GM18873 (cell line): ENCODE data around the gene PTS.
"Not testable (repeated sequence)": the region's sequence is repeated elsewhere in the genome, so short reads cannot be mapped to it uniquely, and the experiment has no call there.

Source experiments
- ATAC-seq: cut with Tn5 transposase; IDR thresholded peaks from one replicate; pipeline ENCODE4 v1.9.1; 2021; ENCODE audit warnings: mild to moderate bottlenecking, moderate library complexity, moderate number of reproducible peaks; ENCODE audit not compliant: unreplicated experiment, low FRiP score

The PTS gene

DNA sequence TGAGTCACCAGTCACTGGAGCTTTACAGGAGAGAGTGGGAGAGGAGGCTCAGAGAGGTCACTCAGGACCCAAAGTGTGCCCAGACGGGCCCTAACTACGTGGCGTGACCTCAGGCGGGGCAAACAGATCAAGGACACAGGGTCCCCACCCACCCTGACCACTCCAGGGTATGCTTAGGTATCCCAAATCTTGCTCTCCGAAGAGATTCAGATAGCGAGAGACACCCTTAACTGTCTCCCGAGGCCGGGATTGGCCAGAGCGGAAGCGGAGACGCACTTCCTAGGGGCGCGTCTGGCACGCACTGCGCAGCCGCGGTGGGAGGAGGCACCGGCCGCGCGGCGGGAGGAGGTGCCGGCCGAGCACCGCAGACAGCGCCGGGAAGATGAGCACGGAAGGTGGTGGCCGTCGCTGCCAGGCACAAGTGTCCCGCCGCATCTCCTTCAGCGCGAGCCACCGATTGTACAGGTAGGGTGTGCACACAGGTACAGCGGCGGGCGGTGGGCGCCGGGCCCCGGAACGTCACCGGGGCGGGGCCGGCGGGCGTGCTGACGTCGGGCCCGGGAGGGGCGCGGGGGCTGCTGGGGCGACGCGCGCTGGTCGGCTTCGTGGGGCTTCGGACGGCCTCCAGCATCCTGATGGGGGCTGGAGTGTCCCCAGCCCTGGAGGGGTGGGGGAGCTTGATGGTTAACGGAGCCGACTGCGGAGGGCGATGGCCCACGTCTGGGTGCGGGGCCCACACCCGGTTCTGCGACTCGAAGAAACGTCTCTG, at the start of gene PTS:
TSS of gene PTS (plus strand) at position 367 of the 769 bp plus-strand sequence. CDS start at position 383, 16 bp downstream.
- peak; percentile 93 for ATAC-seq

DNA sequence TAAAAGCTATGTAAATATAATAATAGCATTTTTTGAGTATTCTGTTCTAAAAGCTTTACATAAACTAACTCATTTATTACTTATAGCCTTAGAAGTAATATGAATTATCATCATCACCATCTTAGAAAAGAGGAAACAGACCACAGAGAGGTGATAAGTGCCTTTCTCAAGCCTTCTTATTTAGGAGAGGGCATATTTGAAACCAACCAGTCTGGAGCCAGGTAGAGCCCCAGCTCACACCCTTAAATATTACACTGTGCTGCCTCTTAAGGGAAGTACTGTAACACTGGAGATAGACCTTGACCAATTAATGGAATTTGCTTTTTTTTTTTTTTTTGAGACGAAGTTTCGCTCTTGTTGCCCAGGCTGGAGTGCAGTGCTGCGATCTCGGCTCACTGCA, 48.6 kb upstream of the PTS start:
- ATAC-seq = no peak

DNA sequence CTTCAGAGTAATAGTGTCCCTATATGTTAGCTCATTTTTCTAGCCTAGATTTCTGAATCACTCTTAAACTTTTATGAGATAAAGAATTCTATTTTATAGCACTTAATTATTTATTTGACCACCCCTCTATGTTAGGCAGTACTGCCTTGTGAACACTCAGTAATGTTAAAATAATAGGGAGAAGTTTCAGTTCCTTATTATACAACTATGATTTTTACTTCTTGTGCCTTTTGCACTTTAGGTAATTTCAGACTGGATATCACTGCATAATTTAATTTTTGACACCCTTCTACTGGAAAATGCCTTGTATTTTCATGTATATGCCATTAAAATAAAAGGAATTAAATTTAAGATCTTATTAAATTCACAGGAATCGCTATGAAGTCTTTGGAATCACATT, 47.8 kb upstream of the PTS start:
- ATAC-seq = no peak

DNA sequence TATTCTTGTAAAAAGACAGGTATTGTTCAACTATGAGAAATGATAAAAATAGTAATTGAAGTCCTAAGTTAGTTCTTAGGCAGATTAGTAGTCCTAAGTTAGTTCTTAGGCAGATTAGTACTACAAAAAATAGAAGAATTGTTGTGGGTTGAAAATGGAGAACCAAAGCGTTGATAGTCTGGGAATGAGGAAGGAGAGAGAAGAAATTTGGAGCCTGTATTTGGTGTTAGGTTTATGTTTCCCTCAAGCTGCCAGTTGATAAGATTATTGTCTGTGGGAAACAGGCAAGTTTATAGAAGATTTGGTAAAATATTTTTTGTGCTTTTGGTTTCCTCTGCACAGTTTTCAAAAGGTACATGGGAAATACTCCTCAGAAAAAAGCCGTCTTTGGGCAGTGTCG, 47.3 kb upstream of the PTS start:
- ATAC-seq = no peak

DNA sequence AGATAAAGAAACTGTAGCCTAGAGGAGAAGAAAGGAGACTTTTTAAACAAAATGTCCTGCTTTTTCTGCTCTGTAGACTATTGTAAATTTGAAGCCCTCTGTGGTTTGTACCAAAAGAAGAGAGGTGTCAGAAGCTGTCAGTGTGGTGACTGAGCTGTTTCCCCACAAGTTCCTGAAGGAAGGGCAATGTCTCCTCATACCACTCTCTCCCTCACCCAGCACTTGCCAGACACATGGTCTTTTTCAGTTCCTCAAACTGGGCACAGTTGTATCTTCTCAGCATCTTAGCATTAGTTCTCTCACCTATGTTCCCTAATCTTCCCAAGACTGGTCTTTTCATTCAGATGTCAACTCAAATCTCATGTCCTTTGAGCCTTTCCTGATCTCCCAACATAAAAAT, 46.6 kb upstream of the PTS start:
- ATAC-seq = peak; percentile 63

DNA sequence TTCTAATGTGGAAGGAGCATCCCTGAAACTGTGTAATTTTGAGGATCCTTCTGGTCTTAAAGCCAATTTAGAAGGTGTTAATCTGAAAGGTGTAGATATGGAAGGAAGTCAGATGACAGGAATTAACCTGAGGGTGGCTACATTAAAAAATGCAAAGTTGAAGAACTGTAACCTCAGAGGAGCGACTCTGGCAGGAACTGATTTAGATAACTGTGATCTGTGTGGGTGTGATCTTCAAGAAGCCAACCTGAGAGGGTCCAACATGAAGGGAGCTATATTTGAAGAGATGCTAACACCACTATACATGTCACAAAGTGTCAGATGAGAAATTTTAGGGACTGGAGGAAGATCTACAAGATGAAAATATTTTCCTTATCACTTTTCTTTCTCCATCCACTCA, 43.4 kb upstream of the PTS start:
- ATAC-seq = no peak

DNA sequence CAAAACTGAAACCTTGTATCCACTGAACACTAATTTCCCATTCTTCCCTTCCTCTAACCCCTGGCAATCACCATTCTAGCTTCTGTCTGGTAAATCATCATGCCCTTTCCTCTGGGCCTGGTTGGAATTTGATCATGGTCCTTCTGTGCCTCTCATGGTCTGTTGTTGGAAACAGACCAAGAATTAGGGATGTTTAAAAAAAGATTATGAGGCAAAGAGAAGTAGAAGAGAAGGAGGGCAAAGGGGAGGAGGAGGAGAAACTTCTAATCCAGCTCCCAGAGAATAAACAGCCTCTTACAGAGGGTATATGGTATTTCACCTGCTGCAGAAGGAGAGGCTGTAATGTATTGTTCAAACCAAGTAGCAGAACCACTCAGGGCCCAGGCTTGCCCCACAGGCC, 40.3 kb upstream of the PTS start:
- no peak for ATAC-seq

DNA sequence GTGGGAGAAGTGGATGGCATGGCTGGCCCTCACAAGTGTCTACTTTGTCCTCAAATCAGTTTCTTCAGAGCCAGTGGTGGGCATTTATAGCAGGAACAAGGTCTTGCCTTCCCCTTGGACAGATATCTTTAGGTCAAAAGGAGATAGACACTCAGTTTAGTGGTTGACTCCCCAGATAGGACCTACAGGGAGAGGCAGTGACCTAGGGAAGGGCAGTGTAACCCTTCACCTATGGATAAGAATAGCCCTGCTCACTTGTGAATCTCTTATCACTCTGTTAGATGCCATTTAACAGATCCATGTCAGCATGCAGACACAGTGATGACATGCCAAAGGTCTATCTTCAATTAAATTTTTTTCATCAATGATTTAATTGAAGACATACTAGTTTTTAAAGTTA, 39.9 kb upstream of the PTS start:
- no peak for ATAC-seq

DNA sequence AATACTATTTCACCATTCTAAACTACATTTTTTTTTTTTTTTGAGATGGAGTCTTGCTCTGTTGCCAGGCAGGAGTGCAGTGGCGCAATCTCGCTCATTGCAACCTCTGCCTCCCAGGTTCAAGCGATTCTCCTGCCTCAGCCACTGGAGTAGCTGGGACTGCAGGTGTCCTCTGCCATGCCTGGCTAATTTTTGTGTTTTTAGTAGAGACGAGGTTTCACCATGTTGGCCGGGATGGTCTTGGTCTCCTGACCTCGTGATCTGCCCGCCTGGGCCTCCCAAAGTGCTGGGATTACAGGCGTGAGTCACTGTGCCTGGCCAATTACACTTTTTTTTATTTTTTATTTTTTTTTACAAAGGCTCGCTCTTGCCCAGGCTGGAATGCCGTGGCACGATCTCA, 31.1 kb upstream of the PTS start:
- not testable (repeated sequence) for ATAC-seq

DNA sequence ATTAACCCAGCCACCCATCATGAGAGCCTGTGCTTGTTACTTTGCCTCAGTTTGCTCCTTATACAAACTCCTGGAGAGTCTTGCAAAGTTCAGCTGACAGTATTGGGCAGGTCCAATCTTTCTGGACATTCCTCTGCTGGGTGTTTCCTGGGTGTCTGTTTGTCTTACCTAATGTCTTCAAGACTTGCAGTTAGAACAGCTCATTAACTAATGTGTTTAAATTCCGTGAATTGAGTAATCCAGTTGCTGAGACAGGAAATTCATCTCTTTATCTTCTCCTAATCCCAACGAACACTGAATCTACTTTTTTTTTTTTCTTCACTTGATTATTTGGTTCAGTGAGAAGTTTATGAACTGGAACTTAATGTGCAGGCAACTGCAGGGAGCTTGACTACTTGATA, 30.3 kb upstream of the PTS start:
- no peak for ATAC-seq

DNA sequence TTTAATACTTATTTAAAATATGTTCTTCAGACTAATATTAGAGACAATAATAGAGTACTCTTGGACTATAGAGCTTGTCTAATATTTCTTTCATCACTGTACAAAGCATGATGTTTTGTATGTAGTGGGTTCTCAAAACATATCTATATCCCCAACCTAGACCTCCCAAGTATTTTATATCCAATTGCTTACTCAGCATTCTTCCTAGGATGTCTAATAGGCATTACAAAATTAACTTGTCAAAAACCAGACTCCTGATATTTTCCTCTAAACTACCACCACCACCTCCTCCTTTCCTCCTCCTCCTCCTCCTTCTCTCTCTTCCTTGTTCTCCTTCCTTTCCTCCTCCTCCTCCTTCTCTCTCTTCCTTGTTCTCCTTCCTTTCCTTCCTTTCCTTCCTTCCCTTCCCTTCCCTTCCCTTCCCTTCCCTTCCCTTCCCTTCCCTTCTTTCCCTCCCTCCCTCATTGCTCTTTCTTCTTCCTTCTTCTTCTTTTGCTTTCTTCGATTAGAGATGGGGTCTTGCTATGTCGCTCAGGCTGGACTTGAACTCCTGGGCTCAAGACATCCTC, 29.6 kb upstream of the PTS start:
- ATAC-seq = no peak

DNA sequence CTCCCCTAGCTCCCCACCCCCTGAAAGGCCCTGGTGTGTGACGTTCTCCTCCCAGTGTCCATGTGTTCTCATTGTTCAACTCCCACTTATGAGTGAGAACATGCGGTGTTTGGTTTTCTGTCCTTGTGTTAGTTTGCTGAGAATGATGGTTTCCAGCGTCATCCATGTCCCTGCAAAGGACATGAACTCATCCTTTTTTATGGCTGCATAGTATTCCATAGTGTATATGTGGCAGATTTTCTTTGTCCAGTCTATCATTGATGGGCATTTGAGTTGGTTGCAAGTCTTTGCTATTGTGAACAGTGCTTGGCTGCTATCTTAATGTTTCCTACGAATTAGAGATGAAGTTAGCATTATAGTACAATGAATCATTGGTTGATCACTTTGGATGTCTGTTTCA, 27.1 kb upstream of the PTS start:
- not testable (repeated sequence) for ATAC-seq

DNA sequence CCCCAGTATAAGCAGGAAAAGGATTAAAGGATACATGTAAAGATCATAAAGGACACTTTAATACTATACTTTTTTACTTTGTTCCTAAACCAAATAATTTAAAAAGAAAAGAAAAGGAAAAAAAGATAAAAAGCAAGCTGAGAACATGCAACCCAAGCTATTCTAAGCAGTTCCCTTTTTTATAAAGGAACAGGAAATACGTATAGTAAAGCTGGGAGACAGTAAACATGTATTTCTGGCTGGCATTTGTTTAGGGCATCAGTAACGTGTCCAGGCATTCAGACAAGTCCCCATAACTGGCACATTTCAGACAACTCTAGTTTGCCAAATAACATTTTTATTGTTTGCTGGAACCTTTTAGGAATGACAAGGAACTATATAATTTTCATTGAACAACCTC, 26.0 kb upstream of the PTS start:
- ATAC-seq = no peak

DNA sequence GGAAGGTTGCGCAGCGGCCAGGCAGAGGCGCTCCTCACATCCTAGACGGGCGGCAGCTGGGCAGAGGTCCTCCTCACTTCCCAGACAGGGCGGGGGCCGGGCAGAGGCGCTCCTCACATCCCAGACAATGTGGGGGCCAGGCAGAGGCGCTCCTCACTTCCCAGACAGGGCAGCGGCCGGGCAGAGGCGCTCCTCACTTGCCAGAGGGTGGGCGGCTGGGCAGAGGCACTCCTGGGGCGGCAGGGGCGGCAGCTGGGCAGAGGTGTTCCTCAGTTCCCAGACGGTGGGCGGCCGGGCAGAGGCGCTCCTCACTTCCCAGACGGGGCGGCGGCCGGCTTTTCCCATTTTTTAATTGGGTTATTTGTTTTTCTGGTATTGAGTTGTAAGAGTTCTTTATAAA, 20.2 kb upstream of the PTS start:
- ATAC-seq = no peak

DNA sequence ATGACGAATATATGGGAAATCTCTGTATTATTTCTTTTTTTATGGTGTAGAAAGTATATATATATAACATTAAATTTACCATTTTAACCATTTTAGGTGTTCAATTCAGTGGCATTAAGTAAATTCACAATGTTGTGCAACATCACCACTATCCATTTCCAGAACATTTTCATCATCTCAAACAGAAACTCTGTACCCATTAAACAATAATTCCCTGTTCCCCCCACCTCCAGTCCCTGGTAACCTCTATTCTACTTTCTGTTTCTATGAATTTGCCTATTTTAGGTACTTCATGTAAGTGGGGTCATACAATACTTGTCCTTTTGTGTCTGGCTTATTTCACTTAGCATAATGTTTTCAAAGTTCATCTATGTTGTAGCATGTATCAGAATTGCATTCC, 15.3 kb upstream of the PTS start:
- ATAC-seq = no peak

DNA sequence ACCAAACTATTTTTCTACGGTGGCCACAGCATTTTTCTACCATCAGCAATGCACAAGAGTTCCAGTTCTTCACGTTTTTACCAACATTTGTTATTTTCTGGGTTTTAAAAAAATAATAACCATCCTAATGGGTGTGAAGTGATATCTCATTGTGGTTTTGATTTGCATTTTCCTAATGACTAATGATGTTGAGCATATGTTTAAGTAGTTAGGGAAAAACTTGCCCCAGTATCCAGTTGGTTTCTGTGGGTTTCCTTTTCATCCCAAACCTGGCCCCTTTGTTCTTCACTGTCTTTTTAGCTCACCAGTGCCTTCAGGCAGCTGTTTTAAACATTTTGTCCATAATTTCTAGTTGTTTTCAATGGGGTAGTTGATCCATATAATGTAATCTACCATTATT, 14.7 kb upstream of the PTS start:
- ATAC-seq = no peak

DNA sequence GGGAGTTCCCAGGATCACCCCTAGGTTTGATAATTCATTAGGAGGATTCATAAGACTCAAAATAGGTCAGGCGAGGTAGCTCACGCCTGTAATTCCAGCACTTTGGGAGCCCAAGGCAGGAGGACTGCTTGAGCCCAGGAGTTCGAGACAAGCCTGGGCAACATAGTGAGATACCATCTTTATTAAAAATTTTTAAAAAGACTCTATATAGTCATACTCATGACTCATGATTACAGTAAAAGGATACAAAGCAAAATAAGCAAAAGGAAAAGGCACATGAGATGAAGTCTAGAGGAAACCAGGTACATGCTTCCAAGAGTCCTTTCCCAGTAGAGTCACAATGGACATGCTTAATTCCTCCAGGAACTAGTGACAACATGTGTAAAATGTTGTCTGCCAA, 13.9 kb upstream of the PTS start:
- no peak for ATAC-seq

DNA sequence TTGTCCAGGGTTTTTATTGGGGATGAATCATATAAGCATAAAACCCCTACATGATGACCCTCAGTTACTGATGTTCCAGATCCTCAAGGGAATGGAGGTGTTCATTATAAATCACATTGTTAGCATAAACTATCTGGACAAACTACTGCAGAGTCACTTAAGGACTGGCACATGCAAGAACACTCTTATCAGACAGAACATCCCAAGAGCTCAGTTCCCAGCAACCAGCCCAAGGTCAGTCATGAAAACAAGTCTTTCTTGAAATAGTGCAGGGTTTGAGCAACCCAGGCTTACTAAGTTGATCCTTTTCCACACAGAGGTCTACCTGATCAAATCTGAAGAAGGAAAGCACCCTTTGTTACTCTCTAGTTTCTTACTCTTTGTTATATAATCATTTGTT, 13.5 kb upstream of the PTS start:
- no peak for ATAC-seq

DNA sequence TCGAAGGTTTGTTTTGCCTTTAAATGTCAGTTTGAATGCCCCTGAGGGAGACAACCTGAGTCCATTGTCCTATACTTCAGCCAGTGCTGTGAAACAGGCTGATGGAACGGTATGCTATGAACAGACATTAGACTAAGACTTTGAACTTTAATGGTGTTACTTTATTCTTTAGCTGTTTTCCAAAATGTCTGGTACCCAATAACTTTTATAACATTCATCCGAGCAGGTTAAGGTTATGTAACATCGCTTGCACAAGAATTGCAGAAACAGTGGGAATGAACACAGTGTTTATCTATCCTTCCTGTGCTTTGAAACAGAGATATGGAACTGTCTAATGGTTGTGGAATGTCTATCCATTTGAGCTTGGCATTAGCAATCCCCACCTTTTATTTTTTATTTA, 12.5 kb upstream of the PTS start:
- ATAC-seq = no peak

DNA sequence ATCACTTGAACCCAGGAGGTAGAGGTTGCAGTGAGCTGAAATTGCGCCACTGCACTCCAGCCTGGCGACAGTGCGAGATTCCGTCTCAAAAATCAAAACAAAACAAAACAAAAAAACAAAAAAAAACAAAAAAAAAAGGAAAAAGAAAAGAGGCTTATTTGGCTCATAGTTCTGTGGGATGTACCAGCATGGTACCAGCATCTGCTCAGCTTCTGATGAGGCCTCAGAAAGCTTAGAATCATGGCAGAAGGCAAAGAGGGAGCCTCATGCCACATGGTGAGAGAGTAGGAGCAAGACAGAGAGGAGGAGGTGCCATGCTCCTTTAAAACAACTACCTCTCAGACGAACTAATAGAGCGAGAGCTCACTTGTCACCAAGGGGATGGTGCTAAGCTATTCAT, 10.6 kb upstream of the PTS start:
- no peak for ATAC-seq

DNA sequence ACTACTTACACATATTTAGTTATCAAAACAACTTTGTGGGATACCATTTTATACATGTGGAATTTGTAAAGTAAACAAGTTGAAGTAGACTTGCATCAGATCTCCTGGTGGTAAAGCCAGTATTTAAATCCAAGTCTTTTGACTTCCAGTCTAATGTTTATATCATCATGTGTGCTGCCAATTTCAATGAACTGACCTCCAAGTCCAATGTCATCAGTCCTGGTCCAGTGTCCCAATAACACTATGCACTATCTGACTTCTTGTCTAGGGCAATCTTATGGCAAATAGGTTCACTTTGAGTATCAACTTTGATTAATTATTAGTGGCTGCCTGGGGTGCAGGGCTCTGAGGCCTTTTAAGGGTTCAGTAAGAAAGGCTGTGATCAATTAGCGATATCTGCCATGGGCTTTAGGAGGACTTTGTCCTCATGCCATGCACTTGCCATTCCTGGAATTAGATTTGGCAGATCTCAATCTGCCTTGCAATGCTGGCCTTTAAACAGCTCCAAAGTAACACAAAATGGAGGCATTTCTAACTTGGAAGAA, 9.6 kb upstream of the PTS start:
- no peak for ATAC-seq
